NB4 (cell line): ENCODE results near the gene ZNF599.

Experiments
- DNase-seq: peaks from one replicate; pipeline ENCODE4 v3.0.0; 2010; ENCODE audit warnings: low read depth
- H3K4me3 ChIP-seq: one replicate; pipeline ENCODE4 v1.5.1; 2011; ENCODE audit warnings: mild to moderate bottlenecking, low read depth, low read length, moderate library complexity
- CTCF ChIP-seq: IDR thresholded peaks from one replicate; pipeline ENCODE4 v1.5.1; 2012; ENCODE audit warnings: low read depth, low read length
- MAX ChIP-seq: IDR thresholded peaks from 2 replicates; pipeline ENCODE4 v1.6.1; 2011; ENCODE audit warnings: low read depth, low read length
- MYC ChIP-seq: IDR thresholded peaks from 2 replicates; pipeline ENCODE4 v1.6.1; 2011; ENCODE audit warnings: low read depth, low read length
- POLR2A ChIP-seq: IDR thresholded peaks from 2 replicates; pipeline ENCODE4 v1.6.1; 2011; ENCODE audit warnings: mild to moderate bottlenecking; ENCODE audit not compliant: insufficient read length; ENCODE audit errors: extremely low read depth

Gene ZNF599

GRCh38 chr19:34725400-34725799 is 47.6 kb downstream of the ZNF599 start:
- DNase-seq: no peak
- TF ChIP-seq MYC (no peak), CTCF (no peak), MAX (no peak), POLR2A (no peak)
- H3K4me3 ChIP-seq: no peak overlapping the region

- no peak for DNase-seq
- no peak overlapping the region for H3K4me3 ChIP-seq
- no peak for TF ChIP-seq MAX
- TF ChIP-seq CTCF: no peak
- no peak for TF ChIP-seq POLR2A
- TF ChIP-seq MYC: no peak
Observed at GRCh38 chr19:34722353-34722752, 50.7 kb downstream of the ZNF599 start.

- DNase-seq: no peak
- H3K4me3 ChIP-seq: no peak overlapping the region
- TF ChIP-seq MAX: no peak
- TF ChIP-seq CTCF: no peak
- no peak for TF ChIP-seq POLR2A
- TF ChIP-seq MYC: no peak
Observed at GRCh38 chr19:34715357-34715756, 57.7 kb downstream of the ZNF599 start.

GRCh38 chr19:34713262-34713637 is 59.8 kb downstream of the ZNF599 start:
- peak; percentile 11 for DNase-seq
- TF ChIP-seq MAX (no peak), POLR2A (no peak), MYC (no peak), CTCF (no peak)
- H3K4me3 ChIP-seq: no peak overlapping the region

GRCh38 chr19:34712395-34713261 is 60.4 kb downstream of the ZNF599 start:
- H3K4me3 ChIP-seq: no peak overlapping the region
- TF ChIP-seq MYC (peak; percentile 91), POLR2A (no peak), MAX (peak; percentile 97), CTCF (peak; percentile 4)
- DNase-seq: peak; percentile 77
